ENCODE results near the gene RFNG.

RFNG gene

GRCh38 chr17:82006468-82007227, 45.0 kb downstream of the RFNG start:
- no peak for TF ChIP-seq CTCF (IDR thresholded peaks at IDR 0.05; ENCODE audit: low read depth, low read length)
- H3K4me3 ChIP-seq (ENCODE audit: low read depth, low read length): no peak overlapping the region

GRCh38 chr17:82005701-82006348, 45.8 kb downstream of the RFNG start:
- no peak for TF ChIP-seq CTCF (IDR thresholded peaks at IDR 0.05; ENCODE audit: low read depth, low read length)
- no peak overlapping the region for H3K4me3 ChIP-seq (ENCODE audit: low read depth, low read length)

GRCh38 chr17:82004517-82005455, 46.8 kb downstream of the RFNG start:
- TF ChIP-seq CTCF (IDR thresholded peaks at IDR 0.05; ENCODE audit: low read depth, low read length): no peak
- no peak overlapping the region for H3K4me3 ChIP-seq (ENCODE audit: low read depth, low read length)

GRCh38 chr17:82003411-82004381, 47.9 kb downstream of the RFNG start:
- no peak overlapping the region for H3K4me3 ChIP-seq (ENCODE audit: low read depth, low read length)
- no peak for TF ChIP-seq CTCF (IDR thresholded peaks at IDR 0.05; ENCODE audit: low read depth, low read length)

GRCh38 chr17:82001571-82002056, 50.0 kb downstream of the RFNG start:
- H3K4me3 ChIP-seq (ENCODE audit: low read depth, low read length): no peak overlapping the region
- TF ChIP-seq CTCF (IDR thresholded peaks at IDR 0.05; ENCODE audit: low read depth, low read length): no peak

GRCh38 chr17:82000803-82001570, 50.6 kb downstream of the RFNG start:
- no peak for TF ChIP-seq CTCF (IDR thresholded peaks at IDR 0.05; ENCODE audit: low read depth, low read length)
- no peak overlapping the region for H3K4me3 ChIP-seq (ENCODE audit: low read depth, low read length)
